GM21529 (cell line): Measurements from ENCODE around the gene SAMD4A.

Experiments used
- ATAC-seq: cut with Tn5 transposase; IDR thresholded peaks from one replicate; pipeline ENCODE4 v1.9.1; 2021; ENCODE audit not compliant: unreplicated experiment

SAMD4A gene

GRCh38 chr14:54565785-54566409 lies 1.0 kb upstream of the SAMD4A start:
- peak; percentile 61 for ATAC-seq

- no peak for ATAC-seq
These were observed 303 bp downstream of the SAMD4A start for GRCh38 chr14:54567224-54567638.

- ATAC-seq, result no peak
These were observed 972 bp downstream of the SAMD4A start for GRCh38 chr14:54567639-54568561.

- ATAC-seq, result no peak
These were observed 2.1 kb downstream of the SAMD4A start for GRCh38 chr14:54568821-54569595.

GRCh38 chr14:54570047-54570446 lies 3.1 kb downstream of the SAMD4A start:
- ATAC-seq, result no peak

- no peak for ATAC-seq
These were observed 3.9 kb downstream of the SAMD4A start for GRCh38 chr14:54570631-54571415.

- ATAC-seq, result no peak
These were observed 5.4 kb downstream of the SAMD4A start for GRCh38 chr14:54572316-54572715.

- no peak for ATAC-seq
These were observed 7.6 kb downstream of the SAMD4A start for GRCh38 chr14:54574528-54574927.

GRCh38 chr14:54577494-54577893 lies 10.6 kb downstream of the SAMD4A start:
- ATAC-seq, result no peak

GRCh38 chr14:54577977-54578376 lies 11.0 kb downstream of the SAMD4A start:
- ATAC-seq, result no peak

- ATAC-seq, result no peak
These were observed 12.7 kb downstream of the SAMD4A start for GRCh38 chr14:54579621-54580020.

- no peak for ATAC-seq
These were observed 14.0 kb downstream of the SAMD4A start for GRCh38 chr14:54580933-54581332.

GRCh38 chr14:54582334-54582733 lies 15.4 kb downstream of the SAMD4A start:
- ATAC-seq, result no peak

- no peak for ATAC-seq
These were observed 17.2 kb downstream of the SAMD4A start for GRCh38 chr14:54584097-54584496.

- no peak for ATAC-seq
These were observed 18.3 kb downstream of the SAMD4A start for GRCh38 chr14:54585214-54585613.

- no peak for ATAC-seq
These were observed 22.1 kb downstream of the SAMD4A start for GRCh38 chr14:54589076-54589475.

GRCh38 chr14:54589843-54590242 lies 22.9 kb downstream of the SAMD4A start:
- no peak for ATAC-seq

- no peak for ATAC-seq
These were observed 23.6 kb downstream of the SAMD4A start for GRCh38 chr14:54590481-54590880.

GRCh38 chr14:54591461-54591860 lies 24.5 kb downstream of the SAMD4A start:
- ATAC-seq, result no peak

GRCh38 chr14:54591866-54592265 lies 24.9 kb downstream of the SAMD4A start:
- ATAC-seq, result no peak

- ATAC-seq, result no peak
These were observed 26.9 kb downstream of the SAMD4A start for GRCh38 chr14:54593860-54594259.
